ENCODE results near the gene TPPP. TPM values are rescaled to one million over a fixed set of nuclear protein-coding genes. Genes with fewer than 3 reads are reported as not detected.

TPPP gene
- polyA plus RNA-seq, 2 of the 4 experiments (the other 2 are of a cell fraction), result 1.0 to 1.4 TPM

DNA sequence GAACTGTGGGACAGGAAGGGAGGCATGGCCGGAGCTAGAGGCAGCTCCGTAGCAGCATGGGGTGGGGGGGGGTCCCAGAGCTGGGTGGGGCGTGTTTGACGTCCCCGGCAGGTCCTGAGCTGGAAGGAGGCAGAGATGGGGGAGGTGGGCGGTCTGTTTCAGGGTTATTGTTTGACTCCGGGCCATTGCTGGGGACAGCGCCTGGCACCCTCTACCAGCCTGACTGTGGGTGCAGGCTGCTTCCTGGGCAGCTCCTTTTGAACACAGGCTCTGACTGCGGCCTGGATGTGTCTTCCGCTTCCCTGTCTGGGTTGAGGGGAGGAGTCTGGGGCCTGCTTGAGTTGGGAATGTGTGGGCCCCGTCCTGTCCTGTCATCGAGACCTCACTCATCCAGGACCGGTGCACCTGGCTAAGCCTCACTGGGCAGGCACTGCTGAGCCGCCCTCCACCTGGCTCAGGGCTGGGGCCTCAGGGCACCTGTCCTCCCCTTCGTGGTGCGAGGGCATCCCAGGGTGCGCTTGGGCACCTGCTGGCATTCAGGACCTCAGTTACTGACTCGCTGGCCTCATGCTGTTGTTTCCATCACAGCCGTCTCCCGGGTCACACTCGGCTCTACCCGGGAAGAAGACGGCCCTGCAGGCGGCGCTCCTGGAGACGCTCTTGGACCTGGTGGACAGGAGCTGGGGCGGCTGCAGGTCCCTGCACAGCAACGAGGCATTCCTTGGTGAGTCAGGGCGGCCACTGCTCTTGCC lies 54.5 kb downstream of the TPPP start (continued):
- TF ChIP-seq CBX2 (IDR thresholded peaks at IDR 0.05; ENCODE audit: borderline replicate concordance, low read depth) (no peak), HDAC2 (IDR thresholded peaks at IDR 0.05) (no peak), HMGXB4 (CRISPR knock-in tag; IDR thresholded peaks at IDR 0.05; ENCODE audit: borderline replicate concordance) (no peak)

GRCh38 chr5:637581-638450 lies 55.3 kb downstream of the TPPP start:
- no peaks in the 10 kb centered on the region for H3K4me1 ChIP-seq
- no peaks in the 10 kb centered on the region for H3K9me3 ChIP-seq
- no peak overlapping the region for H3K4me2 ChIP-seq
- H3K27ac ChIP-seq, result no peak overlapping the region
- no peak for DNase-seq (ENCODE audit: low read depth in 1 of 2, low spot score in 1 of 2)
- TF ChIP-seq NR3C1 (IDR thresholded peaks at IDR 0.05) (no peak), RARB (CRISPR knock-in tag; IDR thresholded peaks at IDR 0.05) (no peak), HOXB13 (CRISPR knock-in tag; IDR thresholded peaks at IDR 0.05; ENCODE audit: low read depth) (no peak), JUNB (IDR thresholded peaks at IDR 0.05) (no peak), SMC3 (IDR thresholded peaks at IDR 0.05) (no peak), TP53 (CRISPR knock-in tag; IDR thresholded peaks at IDR 0.05) (no peak), POLR2A (IDR thresholded peaks at IDR 0.05; ENCODE audit: low read length) (no peak)
- TF ChIP-seq, protein P1, sequence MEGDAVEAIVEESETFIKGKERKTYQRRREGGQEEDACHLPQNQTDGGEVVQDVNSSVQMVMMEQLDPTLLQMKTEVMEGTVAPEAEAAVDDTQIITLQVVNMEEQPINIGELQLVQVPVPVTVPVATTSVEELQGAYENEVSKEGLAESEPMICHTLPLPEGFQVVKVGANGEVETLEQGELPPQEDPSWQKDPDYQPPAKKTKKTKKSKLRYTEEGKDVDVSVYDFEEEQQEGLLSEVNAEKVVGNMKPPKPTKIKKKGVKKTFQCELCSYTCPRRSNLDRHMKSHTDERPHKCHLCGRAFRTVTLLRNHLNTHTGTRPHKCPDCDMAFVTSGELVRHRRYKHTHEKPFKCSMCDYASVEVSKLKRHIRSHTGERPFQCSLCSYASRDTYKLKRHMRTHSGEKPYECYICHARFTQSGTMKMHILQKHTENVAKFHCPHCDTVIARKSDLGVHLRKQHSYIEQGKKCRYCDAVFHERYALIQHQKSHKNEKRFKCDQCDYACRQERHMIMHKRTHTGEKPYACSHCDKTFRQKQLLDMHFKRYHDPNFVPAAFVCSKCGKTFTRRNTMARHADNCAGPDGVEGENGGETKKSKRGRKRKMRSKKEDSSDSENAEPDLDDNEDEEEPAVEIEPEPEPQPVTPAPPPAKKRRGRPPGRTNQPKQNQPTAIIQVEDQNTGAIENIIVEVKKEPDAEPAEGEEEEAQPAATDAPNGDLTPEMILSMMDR (IDR thresholded peaks at IDR 0.05), result no peak
- no peak for ATAC-seq
- no peak overlapping the region for H3K4me3 ChIP-seq
- ChIA-PET CTCF (no interaction called here), POLR2A (no interaction called here)
- WGBS (ENCODE audit: missing lambda C conversion rate), result 92% methylated on average over 42 of the region's 42 CpGs
- FAIRE-seq, result no peak

GRCh38 chr5:636951-637350 lies 56.2 kb downstream of the TPPP start:
- H3K4me2 ChIP-seq, result no peak overlapping the region
- ATAC-seq (no peak), FAIRE-seq (no peak), DNase-seq (ENCODE audit: low read depth in 1 of 2, low spot score in 1 of 2) (no peak)
- TF ChIP-seq, protein P2, sequence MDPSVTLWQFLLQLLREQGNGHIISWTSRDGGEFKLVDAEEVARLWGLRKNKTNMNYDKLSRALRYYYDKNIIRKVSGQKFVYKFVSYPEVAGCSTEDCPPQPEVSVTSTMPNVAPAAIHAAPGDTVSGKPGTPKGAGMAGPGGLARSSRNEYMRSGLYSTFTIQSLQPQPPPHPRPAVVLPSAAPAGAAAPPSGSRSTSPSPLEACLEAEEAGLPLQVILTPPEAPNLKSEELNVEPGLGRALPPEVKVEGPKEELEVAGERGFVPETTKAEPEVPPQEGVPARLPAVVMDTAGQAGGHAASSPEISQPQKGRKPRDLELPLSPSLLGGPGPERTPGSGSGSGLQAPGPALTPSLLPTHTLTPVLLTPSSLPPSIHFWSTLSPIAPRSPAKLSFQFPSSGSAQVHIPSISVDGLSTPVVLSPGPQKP (IDR thresholded peaks at IDR 0.05; ENCODE audit: low read depth, low read length), result no peak
- TF ChIP-seq SMC3 (IDR thresholded peaks at IDR 0.05) (no peak), RAD21 (conservative IDR thresholded peaks at IDR 0.05 in 1 of 2, IDR thresholded peaks at IDR 0.05 in 1 of 2) (no peak), REST (IDR thresholded peaks at IDR 0.05) (no peak), ZNF302 (CRISPR knock-in tag; IDR thresholded peaks at IDR 0.05) (no peak), HDAC2 (IDR thresholded peaks at IDR 0.05) (no peak), HES2 (IDR thresholded peaks at IDR 0.05) (no peak), CEBPB (IDR thresholded peaks at IDR 0.05) (no peak), NFE2L2 (conservative IDR thresholded peaks at IDR 0.05; ENCODE audit: low read length) (no peak), POLR2AphosphoS2 (conservative IDR thresholded peaks at IDR 0.05; ENCODE audit: low read length) (no peak), FOXS1 (CRISPR knock-in tag; IDR thresholded peaks at IDR 0.05) (no peak), SREBF2 (IDR thresholded peaks at IDR 0.05) (no peak), CBX2 (IDR thresholded peaks at IDR 0.05; ENCODE audit: borderline replicate concordance, low read depth) (no peak), RFX5 (IDR thresholded peaks at IDR 0.05) (no peak)
- H3K4me1 ChIP-seq, result no peaks in the 10 kb centered on the region
- ChIA-PET POLR2A (interaction anchor here (0.6 kb wide), 1 partner anchor 141 kb away, joined by 3 read pairs; no protein-coding TSS in a partner anchor), CTCF (no interaction called here)
- H3K27ac ChIP-seq, result no peak overlapping the region
- H3K9me3 ChIP-seq, result no peaks in the 10 kb centered on the region
- 93% methylated on average over 20 of the region's 20 CpGs for WGBS (ENCODE audit: missing lambda C conversion rate)
- H3K4me3 ChIP-seq, result no peak overlapping the region
